Colonic mucosa (tissue), 4 donors: Measurements from ENCODE around the gene L3MBTL1. TPM values are rescaled to one million over a fixed set of nuclear protein-coding genes. Genes with fewer than 3 reads are reported as not detected.

ENCODE experiments used
- DNase-seq: peaks from one replicate; pipeline ENCODE4 v3.0.0-alpha.2; 2020
- H3K27ac ChIP-seq: fragments of 200-600 bp; one replicate; pipeline ENCODE4 v1.8.0; 2021
- H3K27me3 ChIP-seq: fragments of 200-600 bp; one replicate; pipeline ENCODE4 v1.8.0; 2021
- H3K36me3 ChIP-seq: fragments of 200-600 bp; one replicate; pipeline ENCODE4 v1.8.0; 2021
- H3K4me1 ChIP-seq: fragments of 200-600 bp; one replicate; pipeline ENCODE4 v1.8.0; 2021; ENCODE audit warnings: mild to moderate bottlenecking
- H3K4me3 ChIP-seq: fragments of 200-600 bp; one replicate; pipeline ENCODE4 v1.8.0; 2021
- H3K9ac ChIP-seq, 2 donors: one replicate each; pipeline ENCODE4 v1.7.0; 2013; ENCODE audit warnings: control low read depth in 2 of 2, low read depth in 2 of 2, low read length in 2 of 2
- H3K9me3 ChIP-seq: fragments of 200-600 bp; one replicate; pipeline ENCODE4 v1.8.0; 2021
- intact Hi-C: fragments of 100-400 bp; cut with DNase I; formaldehyde crosslinking; loops from one replicate; pipeline ENCODE4 v1.14.1; 2022
- total RNA-seq, 2 donors: library from RNA; stranded (reverse); fragmentation: NEBNext Ultra II Directional in 1 of 2; extraction: Animal tissue kit (Norgen Biotek cat#: 25700) in 1 of 2; gene quantifications; one replicate each; pipeline ENCODE4 v1.2.1, GENCODE V29; 2021
- TF ChIP-seq, protein P1 (sequence below): fragments of 200-600 bp; IDR thresholded peaks from one replicate; pipeline ENCODE4 v1.8.0; 2022; ENCODE audit warnings: antibody characterized with exemption, mild to moderate bottlenecking
- donor health status: healthy.
- donor health status: DM: no; HTN: no; CAD: no.
- donor health status: DM: no; HTN: no; CAD: no.

L3MBTL1 gene
- total RNA-seq, 2 donors from 2014 or later: 4.5 to 8.8 TPM

- Histone ChIP-seq H3K27me3 (no peaks in the 10 kb centered on the region), H3K4me1 (no peaks in the 10 kb centered on the region), H3K36me3 (no peaks in the 10 kb centered on the region), H3K4me3 (no peak overlapping the region), H3K9ac (no peak overlapping the region), H3K27ac (no peak overlapping the region), H3K9me3 (no peaks in the 10 kb centered on the region)
- TF ChIP-seq, protein P1, sequence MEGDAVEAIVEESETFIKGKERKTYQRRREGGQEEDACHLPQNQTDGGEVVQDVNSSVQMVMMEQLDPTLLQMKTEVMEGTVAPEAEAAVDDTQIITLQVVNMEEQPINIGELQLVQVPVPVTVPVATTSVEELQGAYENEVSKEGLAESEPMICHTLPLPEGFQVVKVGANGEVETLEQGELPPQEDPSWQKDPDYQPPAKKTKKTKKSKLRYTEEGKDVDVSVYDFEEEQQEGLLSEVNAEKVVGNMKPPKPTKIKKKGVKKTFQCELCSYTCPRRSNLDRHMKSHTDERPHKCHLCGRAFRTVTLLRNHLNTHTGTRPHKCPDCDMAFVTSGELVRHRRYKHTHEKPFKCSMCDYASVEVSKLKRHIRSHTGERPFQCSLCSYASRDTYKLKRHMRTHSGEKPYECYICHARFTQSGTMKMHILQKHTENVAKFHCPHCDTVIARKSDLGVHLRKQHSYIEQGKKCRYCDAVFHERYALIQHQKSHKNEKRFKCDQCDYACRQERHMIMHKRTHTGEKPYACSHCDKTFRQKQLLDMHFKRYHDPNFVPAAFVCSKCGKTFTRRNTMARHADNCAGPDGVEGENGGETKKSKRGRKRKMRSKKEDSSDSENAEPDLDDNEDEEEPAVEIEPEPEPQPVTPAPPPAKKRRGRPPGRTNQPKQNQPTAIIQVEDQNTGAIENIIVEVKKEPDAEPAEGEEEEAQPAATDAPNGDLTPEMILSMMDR: no peak
- intact Hi-C loops: no loop called here
- DNase-seq: no peak
These were observed 8.1 kb downstream of the L3MBTL1 start for GRCh38 chr20:43515628-43516027.

- intact Hi-C loops: no loop called here
- TF ChIP-seq, protein P1: no peak
- H3K9ac ChIP-seq: no peak overlapping the region
These were observed 8.8 kb downstream of the L3MBTL1 start for GRCh38 chr20:43516251-43516824.

GRCh38 chr20:43520074-43520630 is 12.7 kb downstream of the L3MBTL1 start:
- Histone ChIP-seq H3K36me3 (no peaks in the 10 kb centered on the region), H3K4me3 (no peak overlapping the region), H3K27me3 (no peaks in the 10 kb centered on the region), H3K9me3 (no peaks in the 10 kb centered on the region), H3K4me1 (no peaks in the 10 kb centered on the region), H3K27ac (no peak overlapping the region), H3K9ac (no peak overlapping the region)
- intact Hi-C loops: no loop called here
- TF ChIP-seq, protein P1: no peak
- no peak for DNase-seq

More at GRCh38 chr20:43516251-43516824, 8.8 kb downstream of the L3MBTL1 start:
- H3K4me1 ChIP-seq: no peaks in the 10 kb centered on the region
- H3K4me3 ChIP-seq: no peak overlapping the region
- H3K9me3 ChIP-seq: no peaks in the 10 kb centered on the region
- H3K27ac ChIP-seq: no peak overlapping the region
- DNase-seq: no peak
- H3K27me3 ChIP-seq: no peaks in the 10 kb centered on the region
- H3K36me3 ChIP-seq: no peaks in the 10 kb centered on the region

GRCh38 chr20:43525021-43525420 is 17.5 kb downstream of the L3MBTL1 start:
- H3K36me3 ChIP-seq: no peaks in the 10 kb centered on the region
- H3K27ac ChIP-seq: no peak overlapping the region
- intact Hi-C loops: no loop called here
- H3K27me3 ChIP-seq: no peaks in the 10 kb centered on the region
- H3K9me3 ChIP-seq: no peaks in the 10 kb centered on the region
- no peaks in the 10 kb centered on the region for H3K4me1 ChIP-seq
- no peak overlapping the region for H3K9ac ChIP-seq
- TF ChIP-seq, protein P1: no peak
- H3K4me3 ChIP-seq: no peak overlapping the region
- no peak for DNase-seq

DNA sequence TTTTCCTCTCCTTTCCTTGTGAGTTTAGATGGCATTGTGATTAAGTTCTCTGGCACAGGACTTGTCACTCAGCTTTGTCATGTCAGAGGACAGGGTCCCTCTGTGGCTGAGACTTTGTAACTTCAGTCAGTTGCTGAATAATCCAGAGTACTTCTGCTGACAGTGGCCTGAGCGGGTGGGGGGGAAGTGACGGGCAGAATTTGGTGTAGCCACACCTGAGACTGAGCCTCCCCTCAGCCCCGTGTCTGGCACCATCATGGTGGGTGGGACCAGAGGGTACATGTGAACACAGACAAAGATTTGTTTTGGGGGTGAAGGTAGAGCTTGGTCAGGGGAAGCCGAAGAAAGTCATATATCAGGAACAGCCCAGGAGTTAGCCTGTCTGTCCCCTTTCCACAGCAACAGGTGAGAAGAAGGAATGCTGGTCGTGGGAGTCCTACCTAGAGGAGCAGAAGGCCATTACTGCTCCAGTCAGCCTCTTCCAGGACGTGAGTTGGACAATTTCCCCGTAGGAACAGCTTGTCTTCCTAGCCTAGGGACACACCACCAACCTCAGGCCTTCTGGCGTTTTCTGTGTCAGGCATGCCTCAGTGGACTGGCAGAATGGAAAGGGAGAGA is 20.9 kb downstream of the L3MBTL1 start:
- intact Hi-C loops: no loop called here

More for the DNA sequence above, 20.9 kb downstream of the L3MBTL1 start:
- Histone ChIP-seq H3K27me3 (no peaks in the 10 kb centered on the region), H3K36me3 (no peaks in the 10 kb centered on the region), H3K27ac (no peak overlapping the region), H3K9ac (no peak overlapping the region), H3K9me3 (no peaks in the 10 kb centered on the region), H3K4me1 (no peaks in the 10 kb centered on the region), H3K4me3 (no peak overlapping the region)
- DNase-seq: no peak
- TF ChIP-seq, protein P1: no peak
